Suppressor macrophage treated with lipopolysaccharide for 1 hour (primary cell): ENCODE data around the gene BPIFA3.

Experiments
- DNase-seq, 3 donors: peaks; one replicate each; pipeline ENCODE4 v3.0.0-alpha.2; 2020 to 2022

Gene BPIFA3

GRCh38 chr20:33263784-33264183 lies 46.6 kb downstream of the BPIFA3 start:
- no peak for DNase-seq

GRCh38 chr20:33267701-33268100 lies 50.5 kb downstream of the BPIFA3 start:
- peak; percentile 48 to 63 (median 58) for DNase-seq

- DNase-seq: no peak
Observed at GRCh38 chr20:33272155-33272873, 55.2 kb downstream of the BPIFA3 start.

GRCh38 chr20:33273117-33273851 lies 56.1 kb downstream of the BPIFA3 start:
- no peak for DNase-seq

GRCh38 chr20:33275215-33275614 lies 58.1 kb downstream of the BPIFA3 start:
- no peak for DNase-seq

GRCh38 chr20:33275871-33276270 lies 58.7 kb downstream of the BPIFA3 start:
- DNase-seq: no peak

GRCh38 chr20:33276303-33277113 lies 59.4 kb downstream of the BPIFA3 start:
- DNase-seq: no peak
